ENCODE data around the gene KREMEN1. TPM values are rescaled to one million over a fixed set of nuclear protein-coding genes. Genes with fewer than 3 reads are reported as not detected.

The KREMEN1 gene
- total and polyA plus RNA-seq, 3 donors from 2014 or later = 42.5 to 54.9 (median 54.5) TPM

- DNase-seq = no peak
- Histone ChIP-seq H3K27me3 (no peaks in the 10 kb centered on the region), H3K4me3 (no peak overlapping the region), H3K36me3 (ENCODE audit: low read depth, missing control alignments) (no peaks in the 10 kb centered on the region), H3K4me1 (peaks cover 25% of the 10 kb centered on the region), H3K27ac (peak overlapping the region in 1 of 2 donors; percentile 71), H3K9me3 (no peaks in the 10 kb centered on the region)
- WGBS, 2 donors = 58% methylated on average over 4 of the region's 4 CpGs
- TF ChIP-seq, protein P1, sequence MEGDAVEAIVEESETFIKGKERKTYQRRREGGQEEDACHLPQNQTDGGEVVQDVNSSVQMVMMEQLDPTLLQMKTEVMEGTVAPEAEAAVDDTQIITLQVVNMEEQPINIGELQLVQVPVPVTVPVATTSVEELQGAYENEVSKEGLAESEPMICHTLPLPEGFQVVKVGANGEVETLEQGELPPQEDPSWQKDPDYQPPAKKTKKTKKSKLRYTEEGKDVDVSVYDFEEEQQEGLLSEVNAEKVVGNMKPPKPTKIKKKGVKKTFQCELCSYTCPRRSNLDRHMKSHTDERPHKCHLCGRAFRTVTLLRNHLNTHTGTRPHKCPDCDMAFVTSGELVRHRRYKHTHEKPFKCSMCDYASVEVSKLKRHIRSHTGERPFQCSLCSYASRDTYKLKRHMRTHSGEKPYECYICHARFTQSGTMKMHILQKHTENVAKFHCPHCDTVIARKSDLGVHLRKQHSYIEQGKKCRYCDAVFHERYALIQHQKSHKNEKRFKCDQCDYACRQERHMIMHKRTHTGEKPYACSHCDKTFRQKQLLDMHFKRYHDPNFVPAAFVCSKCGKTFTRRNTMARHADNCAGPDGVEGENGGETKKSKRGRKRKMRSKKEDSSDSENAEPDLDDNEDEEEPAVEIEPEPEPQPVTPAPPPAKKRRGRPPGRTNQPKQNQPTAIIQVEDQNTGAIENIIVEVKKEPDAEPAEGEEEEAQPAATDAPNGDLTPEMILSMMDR (IDR thresholded peaks at IDR 0.05) = no peak
- no peak for TF ChIP-seq POLR2A (IDR thresholded peaks at IDR 0.05)
- intact Hi-C loops (cut with DNase I; ENCODE audit: low total_unique reads) = no loop called here
Measured at GRCh38 chr22:29092243-29092642, 19.4 kb downstream of the KREMEN1 start.

- WGBS, 2 donors = 62 to 80% methylated on average over 1 of the region's 1 CpG
Measured at GRCh38 chr22:29093030-29093429, 20.2 kb downstream of the KREMEN1 start.

GRCh38 chr22:29093501-29094300 is 20.9 kb downstream of the KREMEN1 start:
- no peaks in the 10 kb centered on the region for H3K9me3 ChIP-seq
- no peaks in the 10 kb centered on the region for H3K27me3 ChIP-seq
- H3K4me1 ChIP-seq = peaks cover 25% of the 10 kb centered on the region
- no peaks in the 10 kb centered on the region for H3K36me3 ChIP-seq (ENCODE audit: low read depth, missing control alignments)
- no peak for TF ChIP-seq POLR2A (IDR thresholded peaks at IDR 0.05)
- TF ChIP-seq, protein P1 (IDR thresholded peaks at IDR 0.05) = no peak
- intact Hi-C loops (cut with DNase I; ENCODE audit: low total_unique reads) = no loop called here
- H3K27ac ChIP-seq = peak overlapping the region; percentile 61 to 71
- H3K4me3 ChIP-seq = no peak overlapping the region
- 28 to 33% methylated on average over 4 of the region's 4 CpGs for WGBS, 2 donors
- DNase-seq = peak; percentile 46

More at GRCh38 chr22:29093030-29093429, 20.2 kb downstream of the KREMEN1 start:
- TF ChIP-seq POLR2A (IDR thresholded peaks at IDR 0.05) = no peak
- TF ChIP-seq, protein P1 (IDR thresholded peaks at IDR 0.05) = no peak
- no peaks in the 10 kb centered on the region for H3K9me3 ChIP-seq
- no peaks in the 10 kb centered on the region for H3K27me3 ChIP-seq
- H3K36me3 ChIP-seq (ENCODE audit: low read depth, missing control alignments) = no peaks in the 10 kb centered on the region
- H3K27ac ChIP-seq = peak overlapping the region in 1 of 2 donors; percentile 71
- H3K4me1 ChIP-seq = peaks cover 25% of the 10 kb centered on the region
- no peak overlapping the region for H3K4me3 ChIP-seq
- DNase-seq = no peak
- intact Hi-C loops (cut with DNase I; ENCODE audit: low total_unique reads) = no loop called here

DNA sequence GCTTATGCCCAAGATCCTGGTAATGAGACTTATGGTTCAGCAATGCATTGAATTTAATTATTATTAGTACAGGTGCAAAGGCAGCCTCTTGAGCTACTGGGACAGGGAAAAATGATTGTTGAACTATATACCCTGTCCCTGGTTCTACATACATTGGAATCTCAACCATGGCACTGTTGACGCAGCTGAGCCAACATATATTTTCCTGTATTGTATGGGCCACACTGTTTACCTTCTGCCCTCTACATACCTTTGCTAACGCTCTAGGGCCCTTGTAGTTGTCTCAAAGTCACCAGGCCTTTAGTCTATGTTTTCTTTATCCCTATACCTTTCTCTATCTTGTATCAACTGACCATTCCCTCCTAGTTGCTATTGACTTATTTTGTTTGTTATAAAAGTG is 22.6 kb downstream of the KREMEN1 start:
- Histone ChIP-seq H3K4me3 (no peak overlapping the region), H3K9me3 (no peaks in the 10 kb centered on the region), H3K36me3 (ENCODE audit: low read depth, missing control alignments) (no peaks in the 10 kb centered on the region), H3K4me1 (peaks cover 25% of the 10 kb centered on the region), H3K27me3 (no peaks in the 10 kb centered on the region), H3K27ac (peak overlapping the region; percentile 49 to 77)
- intact Hi-C loops (cut with DNase I; ENCODE audit: low total_unique reads) = no loop called here
- WGBS, 2 donors = 75 to 96% methylated on average over 2 of the region's 2 CpGs
- TF ChIP-seq, protein P1 (IDR thresholded peaks at IDR 0.05) = no peak
- TF ChIP-seq POLR2A (IDR thresholded peaks at IDR 0.05) = no peak
- DNase-seq = no peak
